IPS-NIHi7 (cell line): ENCODE data around the gene NRL.

Experiments used
- DNase-seq: peaks from one replicate; pipeline ENCODE4 v3.0.0; 2012; ENCODE audit warnings: mixed read lengths; ENCODE audit errors: extremely low spot score

The NRL gene

DNA sequence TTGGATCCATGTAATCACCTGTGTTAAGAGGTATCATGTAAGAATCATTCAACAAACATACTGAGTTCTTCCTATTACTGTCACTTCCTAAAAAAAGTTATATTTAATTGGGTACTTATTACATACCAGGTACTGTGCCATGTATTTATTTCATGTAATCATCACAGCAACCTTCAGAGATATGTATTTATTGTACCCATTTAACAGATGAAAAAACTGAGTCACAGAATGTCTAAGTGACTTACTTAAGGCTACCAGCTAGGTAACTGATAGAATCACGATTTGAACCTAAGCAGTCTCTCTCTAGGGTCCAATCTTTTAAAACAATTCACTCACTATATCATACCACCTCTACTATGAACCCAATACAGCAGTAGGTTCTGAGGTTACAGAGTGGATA lies 29.7 kb upstream of the NRL start:
- no peak for DNase-seq

DNA sequence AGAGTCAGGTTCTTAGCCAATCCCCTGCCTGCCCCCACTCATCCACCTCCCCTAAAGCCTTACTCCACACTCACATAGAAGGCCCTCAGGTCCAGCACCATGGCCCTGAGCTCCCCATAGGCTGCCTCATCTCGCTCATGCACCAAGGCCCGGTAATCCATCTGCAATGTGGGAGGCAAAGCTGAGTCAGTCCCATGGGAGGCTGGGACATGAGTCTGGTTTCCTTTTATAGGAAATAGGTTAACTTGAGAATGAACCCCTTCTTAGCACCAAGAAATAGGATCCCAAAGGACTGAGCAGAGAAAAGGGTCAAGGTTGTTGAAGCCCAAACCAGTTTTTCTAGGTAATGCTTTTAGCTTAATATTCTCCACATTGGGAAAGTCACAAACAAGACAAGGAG lies 28.8 kb upstream of the NRL start:
- no peak for DNase-seq

DNA sequence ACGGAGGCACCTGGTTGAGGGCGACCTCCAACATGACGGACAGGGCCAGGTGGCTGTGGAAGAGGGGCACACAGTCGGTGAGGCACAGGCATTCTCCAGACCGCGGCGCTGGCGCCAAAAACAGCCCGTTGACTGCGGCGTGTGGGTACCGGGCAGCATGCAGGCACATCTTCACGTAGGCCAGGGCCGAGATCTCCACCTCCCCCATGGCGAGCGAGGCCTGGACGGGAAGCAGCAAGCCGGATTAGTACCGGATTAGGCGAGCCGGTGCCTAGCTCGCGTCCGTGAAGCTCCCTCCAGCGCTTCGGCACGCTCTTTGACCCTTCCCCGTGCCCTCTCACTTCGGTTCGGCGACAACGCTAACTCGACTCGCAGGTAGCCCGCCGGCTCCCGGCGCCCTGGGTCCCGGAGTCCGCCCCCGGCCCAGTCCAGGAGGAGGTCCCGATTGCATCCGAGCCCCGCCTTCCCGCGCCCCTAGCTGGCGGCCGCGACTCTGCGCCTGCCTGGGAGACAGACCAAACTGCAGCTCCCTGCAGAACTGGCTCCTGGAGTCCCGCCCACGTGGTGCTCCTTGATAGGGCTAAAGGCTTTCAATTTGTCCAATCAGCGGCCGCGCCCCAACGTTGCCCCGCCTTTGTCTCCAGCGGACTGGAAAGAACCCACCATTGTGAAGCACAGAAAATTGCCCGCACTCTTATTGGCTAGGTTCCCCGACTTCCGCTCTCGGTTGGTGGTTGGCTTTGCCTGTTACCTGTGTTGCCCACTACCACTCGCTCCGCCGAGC lies 26.5 kb upstream of the NRL start, which contains the start of gene EMC9:
TSS of gene EMC9 (minus strand) at position 495 of the 784 bp plus-strand sequence. CDS start at position 208, 287 bp downstream.
- peak; percentile 96 for DNase-seq

DNA sequence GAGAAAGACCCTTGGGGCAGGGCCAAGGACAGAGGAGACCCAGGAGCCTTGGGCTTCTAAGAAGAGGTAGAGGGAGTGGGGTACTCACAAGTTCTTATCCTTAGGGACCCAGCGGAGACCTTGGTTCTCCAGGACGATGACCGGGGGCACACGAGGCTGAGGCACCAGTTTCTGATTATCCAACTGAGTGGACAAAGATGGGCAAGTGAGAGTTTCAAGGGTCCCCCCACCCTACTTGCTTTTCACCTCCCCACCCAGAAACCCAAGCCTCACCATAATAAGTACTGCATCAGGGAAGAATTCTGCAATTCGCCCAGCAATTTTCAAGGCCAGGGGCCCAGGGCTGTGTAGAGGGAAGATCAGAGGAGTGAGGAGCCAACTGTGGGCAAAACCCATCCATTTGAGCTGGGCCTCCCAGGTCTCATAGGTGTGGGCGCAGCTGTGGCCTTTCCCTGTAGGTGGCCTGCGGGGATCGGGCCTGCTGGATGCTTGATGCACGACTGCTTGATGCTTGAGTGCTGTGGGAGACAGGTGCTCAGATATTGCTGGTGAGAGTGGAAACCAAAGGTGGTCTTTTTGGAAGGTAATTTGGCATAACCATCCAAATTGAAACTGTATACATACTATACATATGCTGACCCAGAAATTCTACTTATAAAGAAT lies 24.7 kb upstream of the NRL start:
- no peak for DNase-seq

DNA sequence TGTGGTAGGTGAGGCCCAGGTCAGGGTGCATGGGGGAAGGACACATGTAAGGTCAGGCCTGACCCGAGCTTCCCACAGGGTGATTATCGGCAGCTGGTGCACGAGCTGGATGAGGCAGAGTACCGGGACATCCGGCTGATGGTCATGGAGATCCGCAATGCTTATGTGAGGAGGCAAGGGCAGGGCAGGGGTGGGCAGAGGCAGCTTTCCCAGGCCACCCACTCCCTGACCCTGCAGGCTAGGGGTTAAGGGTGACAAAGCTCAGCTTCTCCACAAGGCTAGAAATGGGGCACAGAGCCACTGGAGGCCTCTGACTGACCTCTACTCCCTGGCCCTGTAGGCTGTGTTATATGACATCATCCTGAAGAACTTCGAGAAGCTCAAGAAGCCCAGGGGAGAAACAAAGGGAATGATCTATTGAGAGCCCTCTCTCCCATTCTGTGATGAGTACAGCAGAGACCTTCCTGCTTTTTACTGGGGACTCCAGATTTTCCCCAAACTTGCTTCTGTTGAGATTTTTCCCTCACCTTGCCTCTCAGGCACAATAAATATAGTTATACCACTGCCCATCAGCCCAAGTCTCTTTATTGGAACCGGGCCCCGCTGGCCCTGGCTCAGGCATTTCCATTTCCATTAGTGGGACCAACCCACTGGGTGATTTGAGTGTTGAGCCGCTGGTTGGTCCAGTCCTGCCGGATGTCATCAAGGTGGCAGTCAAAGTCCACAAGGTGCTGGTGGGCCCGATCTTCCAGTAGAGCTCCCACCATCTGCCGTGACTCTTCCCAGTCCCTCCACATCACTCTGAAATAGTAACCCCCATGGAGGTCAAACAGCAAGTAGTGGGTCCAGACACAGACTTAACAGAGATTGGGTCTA lies 23.9 kb upstream of the NRL start:
- no peak for DNase-seq

- no peak for DNase-seq
Measured at GRCh38 chr14:24137529-24138395, 23.0 kb upstream of the NRL start.

DNA sequence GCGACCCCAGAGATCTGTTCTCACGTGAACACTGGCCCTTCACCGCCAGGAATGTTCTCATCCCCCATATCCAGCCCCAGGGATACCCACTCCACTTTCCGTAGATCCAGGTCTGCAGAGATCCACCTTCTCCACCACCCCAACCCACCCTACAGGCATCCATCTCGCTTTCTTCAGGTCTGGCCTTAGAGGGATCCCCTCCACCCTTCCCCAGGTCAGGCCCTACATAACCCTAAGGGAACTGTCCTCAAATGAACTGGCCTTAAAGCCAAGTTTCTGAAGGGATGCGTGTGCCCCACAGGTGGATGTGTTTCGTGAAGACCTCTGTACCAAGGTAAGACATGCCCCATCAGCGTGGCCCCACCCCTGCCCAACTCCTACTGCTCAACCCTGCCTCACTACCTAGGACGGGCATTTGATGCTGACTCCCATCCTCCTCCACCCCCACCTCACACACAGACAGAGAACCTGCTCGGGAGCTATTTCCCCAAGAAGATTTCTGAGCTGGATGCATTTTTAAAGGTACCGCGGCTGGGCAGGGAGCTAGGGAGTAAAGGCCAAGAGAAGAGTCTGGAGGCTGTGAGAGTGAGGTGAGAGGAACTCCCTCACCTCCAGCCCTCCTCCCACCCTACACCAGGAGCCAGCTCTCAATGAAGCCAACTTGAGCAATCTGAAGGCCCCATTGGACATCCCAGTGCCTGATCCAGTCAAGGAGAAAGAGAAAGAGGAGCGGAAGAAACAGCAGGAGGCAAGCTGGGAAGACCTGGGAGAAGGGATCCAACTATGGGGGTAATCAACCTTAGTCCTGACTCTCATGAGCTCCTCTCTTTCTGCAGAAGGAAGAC lies 22.2 kb upstream of the NRL start:
- no peak for DNase-seq

DNA sequence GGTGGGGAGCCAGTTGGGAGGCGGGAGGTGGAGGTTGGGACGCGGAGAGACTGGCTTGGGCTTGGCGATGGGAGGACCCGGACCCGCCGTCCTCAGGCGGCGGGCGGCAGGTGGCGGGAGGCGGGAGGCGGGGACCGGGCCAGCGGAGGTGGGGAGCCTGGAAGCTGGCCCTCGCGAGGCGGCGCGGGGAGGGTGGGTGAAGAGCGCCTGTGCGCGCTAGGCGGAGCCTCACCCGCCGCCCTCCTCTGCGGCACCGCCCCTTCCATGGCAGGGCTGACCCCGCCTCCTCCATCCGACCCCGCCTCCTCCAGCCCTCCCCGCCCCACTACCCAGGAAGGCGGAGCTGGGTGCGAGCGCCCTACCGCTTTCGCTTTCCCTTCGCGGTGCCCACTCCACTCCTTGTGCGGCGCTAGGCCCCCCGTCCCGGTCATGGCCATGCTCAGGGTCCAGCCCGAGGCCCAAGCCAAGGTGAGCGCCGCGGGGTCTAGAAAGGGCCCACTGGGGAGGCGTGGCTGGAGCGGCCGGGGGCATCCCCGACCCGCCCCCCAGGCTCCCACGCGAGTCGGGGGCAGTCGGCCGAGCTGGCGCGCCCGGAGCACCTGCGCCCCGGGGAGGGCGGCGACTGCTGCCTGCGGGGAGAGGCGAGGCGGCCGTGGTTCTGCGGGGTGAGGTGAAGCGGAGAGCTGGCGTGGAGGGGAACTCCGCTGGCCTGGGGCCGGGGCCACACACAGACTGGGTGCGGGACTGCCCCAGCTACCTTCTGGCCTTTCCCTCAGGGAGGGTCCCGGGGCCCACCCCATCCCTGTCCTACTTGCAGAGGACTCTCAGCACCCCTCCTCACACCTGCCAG lies 21.3 kb upstream of the NRL start, which contains the start of gene PSME1:
TSS of gene PSME1 (plus strand) at position 361 of the 850 bp plus-strand sequence. CDS start at position 430, 69 bp downstream.
- DNase-seq = peak; percentile 93

DNA sequence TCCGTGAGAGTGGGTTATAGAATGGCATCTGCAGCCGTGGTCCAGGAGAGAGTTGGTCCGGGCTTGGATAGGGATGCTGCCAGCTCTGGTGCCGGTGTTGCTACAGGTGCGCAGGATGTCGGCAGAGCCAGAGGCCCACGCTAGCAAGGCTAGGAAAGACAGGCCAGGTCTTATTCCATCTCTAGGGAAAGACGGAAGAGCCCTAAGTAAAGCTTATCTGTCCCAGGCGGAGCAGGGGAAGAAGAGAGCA lies 20.8 kb upstream of the NRL start:
- DNase-seq = no peak

GRCh38 chr14:24133735-24134134 lies 19.0 kb upstream of the NRL start:
- DNase-seq = no peak

- no peak for DNase-seq
Measured at GRCh38 chr14:24132976-24133375, 18.2 kb upstream of the NRL start.

GRCh38 chr14:24132061-24132685 lies 17.4 kb upstream of the NRL start:
- DNase-seq = no peak

DNA sequence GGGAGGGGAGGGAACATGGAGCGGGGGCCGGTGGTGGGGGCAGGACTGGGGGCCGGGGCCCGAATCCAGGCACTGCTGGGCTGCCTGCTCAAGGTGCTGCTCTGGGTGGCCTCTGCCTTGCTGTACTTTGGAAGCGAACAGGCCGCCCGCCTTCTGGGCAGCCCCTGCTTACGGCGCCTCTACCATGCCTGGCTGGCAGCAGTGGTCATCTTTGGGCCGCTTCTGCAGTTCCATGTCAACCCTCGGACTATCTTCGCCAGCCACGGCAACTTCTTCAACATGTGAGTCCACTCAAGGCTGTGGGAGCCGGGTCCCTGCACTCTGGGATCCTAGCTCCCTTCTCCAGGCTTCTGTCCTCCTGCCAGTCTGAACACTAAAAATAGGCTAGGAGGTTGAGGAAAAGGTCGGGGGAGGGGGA lies 16.8 kb upstream of the NRL start:
- DNase-seq = no peak

GRCh38 chr14:24130717-24131548 lies 16.2 kb upstream of the NRL start:
- no peak for DNase-seq

DNA sequence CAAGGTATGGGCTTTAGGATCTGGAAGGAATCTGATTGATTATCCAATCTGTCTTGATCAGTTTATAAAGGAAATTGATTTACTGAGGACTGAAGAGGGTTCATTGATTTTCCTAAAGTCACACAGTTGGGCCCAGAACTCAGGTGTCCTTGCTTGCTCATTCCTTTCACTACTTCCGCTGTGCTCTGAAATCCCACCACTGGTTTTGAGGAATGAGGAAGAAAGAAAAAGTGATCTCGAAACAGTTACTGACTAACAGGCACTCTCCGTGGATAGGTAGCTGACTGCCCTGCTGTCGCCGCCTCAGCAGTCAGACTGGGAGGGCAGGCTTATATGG lies 15.6 kb upstream of the NRL start, which contains the start of gene FITM1:
TSS of gene FITM1 (plus strand) at position 280 of the 337 bp plus-strand sequence. CDS start 905 bp downstream, outside the sequence.
- no peak for DNase-seq

DNA sequence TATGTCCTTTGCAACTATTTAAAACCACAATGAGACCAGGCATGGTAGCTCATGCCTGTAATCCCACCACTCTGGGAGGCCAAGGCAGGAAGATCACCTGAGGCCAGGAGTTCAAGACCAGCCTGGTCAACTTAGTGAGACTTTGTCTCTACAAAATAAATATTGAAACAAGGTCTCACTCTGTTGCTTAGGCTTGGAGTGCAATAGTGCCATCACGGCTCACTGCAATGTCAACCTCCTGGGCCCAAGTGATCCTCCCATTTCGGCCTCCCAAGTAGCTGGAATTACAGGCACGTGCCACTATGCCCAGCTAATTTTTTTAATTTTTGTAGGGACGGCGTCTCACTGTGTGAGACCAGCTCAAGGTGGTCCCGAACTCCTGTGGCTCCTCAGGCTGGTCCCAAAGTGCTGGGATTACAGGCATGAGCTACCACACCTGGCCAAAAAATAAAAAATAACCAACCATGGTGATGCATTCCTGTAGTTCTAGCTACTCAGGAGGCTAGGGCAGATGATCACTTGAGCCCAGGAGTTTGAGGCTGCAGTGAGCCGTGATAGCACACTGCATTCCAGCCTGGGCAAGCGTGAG lies 14.8 kb upstream of the NRL start:
- DNase-seq = no peak

DNA sequence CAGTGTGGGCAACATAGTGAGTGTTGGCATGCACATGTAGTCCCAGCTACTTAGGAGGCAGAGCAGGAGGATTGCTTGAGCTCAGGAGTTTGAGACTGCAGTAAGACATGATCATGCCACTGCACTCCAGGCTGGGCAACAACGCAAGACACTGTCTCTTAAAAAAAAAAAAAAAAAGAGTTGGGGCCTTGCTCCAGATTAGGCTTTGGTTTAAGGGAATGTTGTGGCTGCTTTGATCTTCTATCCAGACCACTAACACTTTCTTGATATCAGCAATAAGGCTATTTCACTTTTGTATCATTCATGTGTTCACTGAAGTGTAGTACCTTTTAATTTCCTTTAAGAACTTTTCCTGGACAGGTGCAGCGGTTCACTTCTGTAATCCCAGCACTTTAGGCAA lies 12.9 kb upstream of the NRL start:
- DNase-seq = no peak

GRCh38 chr14:24126939-24127338 lies 12.2 kb upstream of the NRL start:
- no peak for DNase-seq
